B cell (primary cell): ENCODE measurements around the gene CD96. TPM values are rescaled to one million over a fixed set of nuclear protein-coding genes. Genes with fewer than 3 reads are reported as not detected.
A peak's percentile ranks its signal among the peaks of the same experiment; 100 is the strongest.
"Not testable (repeated sequence)": the region's sequence is repeated elsewhere in the genome, so short reads cannot be mapped to it uniquely, and the experiment has no call there.

Experiments
- ATAC-seq: fragments of 200-7000 bp; cut with Tn5 transposase; one replicate; pipeline ENCODE4 v1.10.0; 2021; ENCODE audit warnings: low read depth, mild to moderate bottlenecking, moderate number of reproducible peaks, moderate library complexity
- CTCF ChIA-PET: fragments of 350-600 bp; sonication (Branson Sonifier 250); formaldehyde crosslinking; loops from one replicate; lab custom pipeline; 2021; ENCODE audit warnings: antibody characterized with exemption, inconsistent platforms; lab: Charles Lee
- POLR2A ChIA-PET: fragments of 350-600 bp; sonication (Branson Sonifier 250); formaldehyde crosslinking; loops from one replicate; lab custom pipeline; 2021; ENCODE audit warnings: antibody characterized with exemption; lab: Charles Lee
- DNase-seq: peaks from one replicate; pipeline ENCODE4 v3.0.0; 2013
- H2AFZ ChIP-seq: 2 replicates; pipeline ENCODE4 v1.6.1; 2012; ENCODE audit warnings: mild to moderate bottlenecking, low read depth, low read length; ENCODE audit not compliant: insufficient read depth, poor library complexity, severe bottlenecking
- H3K27ac ChIP-seq, 2 donors: 1 replicate in 1 of 2; 2 replicates in 1 of 2; pipeline ENCODE4 v1.5.1; 2012 to 2013; ENCODE audit warnings: low read length in 2 of 2, mild to moderate bottlenecking in 2 of 2, moderate library complexity in 1 of 2
- H3K27me3 ChIP-seq, 4 experiments: fragments of 200-600 bp in 1 of 4; sonication (generic) in 1 of 4; replicated peaks in 1 of 4; 1 replicate in 2 of 4; 2 replicates in 2 of 4; pipeline versions ENCODE4 v1.6.1 to v1.7.0; 2013 to 2016; ENCODE audit warnings: low read length in 3 of 4, mild to moderate bottlenecking in 2 of 4, mixed read lengths in 1 of 4, moderate library complexity in 1 of 4; ENCODE audit not compliant: insufficient read depth in 4 of 4, control insufficient read depth in 3 of 4; ENCODE audit errors: control extremely low read depth in 1 of 4
- H3K36me3 ChIP-seq, 2 experiments: replicated peaks in 1 of 2; 1 replicate in 1 of 2; 2 replicates in 1 of 2; pipeline versions ENCODE4 v1.6.1 to v1.7.1; 2013; ENCODE audit warnings: low read length in 1 of 2; ENCODE audit not compliant: insufficient read depth in 2 of 2, control insufficient read depth in 1 of 2; ENCODE audit errors: control extremely low read depth in 1 of 2, extremely low read depth in 1 of 2
- H3K4me1 ChIP-seq, 2 donors: fragments of 200-600 bp in 1 of 2; sonication (generic) in 1 of 2; 1 replicate in 1 of 2; 2 replicates in 1 of 2; pipeline versions ENCODE4 v1.5.1 to v1.6.1; 2013 to 2017; ENCODE audit warnings: low read length in 2 of 2; ENCODE audit not compliant: control insufficient read depth in 2 of 2, insufficient read depth in 2 of 2
- H3K4me2 ChIP-seq: replicated peaks from 2 replicates; pipeline ENCODE3; 2012; ENCODE audit warnings: mild to moderate bottlenecking, low read depth, low read length; ENCODE audit not compliant: poor library complexity, severe bottlenecking
- H3K4me3 ChIP-seq, 5 experiments: fragments of 200-600 bp in 1 of 5; sonication (generic) in 1 of 5; 1 replicate in 3 of 5; 2 replicates in 2 of 5; pipeline versions ENCODE4 v1.5.1 to v1.7.0; 2011 to 2016; ENCODE audit warnings: low read length in 4 of 5, mild to moderate bottlenecking in 4 of 5, low read depth in 2 of 5, control low read depth in 1 of 5, moderate library complexity in 1 of 5; ENCODE audit not compliant: insufficient read depth in 1 of 5; ENCODE audit errors: control extremely low read depth in 1 of 5, extremely low read depth in 1 of 5
- H3K79me2 ChIP-seq: fragments of 200-600 bp; sonication (generic); one replicate; pipeline ENCODE4 v1.6.0; 2016; ENCODE audit warnings: low read length; ENCODE audit not compliant: control insufficient read depth, insufficient read depth
- H3K9ac ChIP-seq: fragments of 200-600 bp; sonication (generic); 2 replicates; pipeline ENCODE4 v1.6.1; 2017; ENCODE audit warnings: mild to moderate bottlenecking, low read length, moderate library complexity
- H3K9me3 ChIP-seq, 3 donors: one replicate each; pipeline versions ENCODE4 v1.6.1 to v1.7.1; 2013; ENCODE audit warnings: low read length in 2 of 3; ENCODE audit not compliant: control insufficient read depth in 2 of 3, insufficient read depth in 1 of 3; ENCODE audit errors: control extremely low read depth in 1 of 3
- H4K20me1 ChIP-seq: 2 replicates; pipeline ENCODE4 v1.6.0; 2012; ENCODE audit warnings: mild to moderate bottlenecking, low read length; ENCODE audit not compliant: insufficient read depth, control insufficient read depth, poor library complexity, severe bottlenecking
- H3K27ac Mint-ChIP-seq: one replicate; pipeline ENCODE4 v1.8.0; 2021; ENCODE audit warnings: mixed read lengths
- H3K27me3 Mint-ChIP-seq: one replicate; pipeline ENCODE4 v1.8.0; 2021; ENCODE audit warnings: mixed read lengths
- H3K4me1 Mint-ChIP-seq: one replicate; pipeline ENCODE4 v1.8.0; 2021; ENCODE audit warnings: mixed read lengths
- H3K4me3 Mint-ChIP-seq: one replicate; pipeline ENCODE4 v1.8.0; 2021; ENCODE audit warnings: mixed read lengths
- H3K9me3 Mint-ChIP-seq: one replicate; pipeline ENCODE4 v1.8.0; 2022; ENCODE audit warnings: mixed read lengths; ENCODE audit not compliant: insufficient read depth
- EZH2 ChIP-seq: IDR thresholded peaks from 2 replicates; pipeline ENCODE4 v1.6.1; 2012; ENCODE audit warnings: borderline replicate concordance, low read depth, mild to moderate bottlenecking, moderate library complexity, low read length; ENCODE audit not compliant: insufficient read depth, poor library complexity, severe bottlenecking
- WGBS: methylation state at CpG from one replicate; pipeline ENCODE4 v1.1.5; 2013; ENCODE audit warnings: missing lambda C conversion rate; ENCODE audit not compliant: insufficient coverage; 5-methylcytosine and 5-hydroxymethylcytosine counted together
- intact Hi-C: fragments of 100-400 bp; cut with micrococcal nuclease; formaldehyde crosslinking; loops from one replicate; pipeline ENCODE4 v1.10.0; 2022
- polyA plus RNA-seq: library from polyadenylated mRNA; depleted of rRNA; stranded (reverse); fragments of >200 nt; gene quantifications from 2 replicates; pipeline ENCODE4 v1.2.3, GENCODE V29; 2012
- total RNA-seq, 2 donors: library from RNA; stranded (reverse); fragments of 120-200 nt in 1 of 2; gene quantifications; 1 replicate in 1 of 2; 2 replicates in 1 of 2; pipeline versions ENCODE4 v1.2.3 to v1.2.4, GENCODE V29; 2013 to 2022
- TF ChIP-seq, protein P1 (sequence below): fragments of 200-600 bp; IDR thresholded peaks from one replicate; pipeline ENCODE4 v1.8.0; 2022; ENCODE audit warnings: antibody characterized with exemption, mild to moderate bottlenecking

The CD96 gene
- total and polyA plus RNA-seq, 2 donors (not counting 1 experiment from before 2014, with no cell fraction given): 21.4 to 56.2 TPM

DNA sequence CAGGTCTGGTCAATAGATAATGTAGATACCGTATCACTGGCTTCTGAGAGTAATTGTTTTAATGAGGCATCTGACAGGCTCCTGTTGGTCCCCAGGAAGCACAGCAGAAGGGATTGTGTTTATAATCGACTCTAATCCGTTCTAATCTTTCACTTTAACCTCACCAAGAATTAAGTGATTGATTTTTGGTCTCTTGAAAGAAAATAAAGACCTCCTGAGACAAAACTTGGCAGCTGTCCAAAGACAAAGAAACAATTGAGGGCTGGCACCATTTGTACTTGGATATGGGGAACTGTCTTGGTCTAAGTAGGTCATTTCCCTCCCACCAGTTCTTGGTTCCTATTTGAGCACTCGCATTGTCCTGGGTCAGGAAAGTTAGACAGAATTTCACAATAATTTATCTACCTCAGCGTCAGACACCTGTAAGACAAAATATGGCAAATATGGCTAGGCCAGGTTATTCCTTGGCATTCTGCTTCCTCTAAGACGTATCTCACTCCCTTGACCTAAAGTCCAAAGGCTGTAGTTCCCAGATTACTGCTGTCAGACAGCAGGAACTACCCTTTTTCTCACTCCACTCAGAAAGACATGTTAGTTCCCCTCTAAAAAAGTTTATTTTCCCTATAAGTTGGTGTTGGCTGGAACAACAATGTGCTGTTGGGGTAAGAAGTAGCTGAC lies 22.7 kb upstream of the CD96 start:
- POLR2A ChIA-PET: no interaction called here
- H3K4me3 Mint-ChIP-seq: no peak overlapping the region
- intact Hi-C loops: no loop called here
- Histone ChIP-seq H3K4me3 (no peak overlapping the region), H3K27ac (no peak overlapping the region), H3K9me3 (no peaks in the 10 kb centered on the region), H3K27me3 (no peaks in the 10 kb centered on the region), H3K4me1 (peaks cover 0 to 15% of the 10 kb centered on the region in 2 donors), H3K79me2 (no peaks in the 10 kb centered on the region), H3K9ac (no peak overlapping the region), H3K4me2 (no peak overlapping the region), H2AFZ (no peak overlapping the region), H4K20me1 (no peaks in the 10 kb centered on the region), H3K36me3 (no peaks in the 10 kb centered on the region)
- DNase-seq (no peak), ATAC-seq (no peak)
- CTCF ChIA-PET: interaction anchor here (1.2 kb wide), 1 partner anchor 20 kb away, joined by 4 read pairs; no protein-coding TSS in a partner anchor
- H3K4me1 Mint-ChIP-seq: peaks cover 13% of the 10 kb centered on the region
- 100% methylated on average over 2 of the region's 6 CpGs for WGBS
- H3K9me3 Mint-ChIP-seq: no peaks in the 10 kb centered on the region
- TF ChIP-seq EZH2: no peak
- TF ChIP-seq, protein P1, sequence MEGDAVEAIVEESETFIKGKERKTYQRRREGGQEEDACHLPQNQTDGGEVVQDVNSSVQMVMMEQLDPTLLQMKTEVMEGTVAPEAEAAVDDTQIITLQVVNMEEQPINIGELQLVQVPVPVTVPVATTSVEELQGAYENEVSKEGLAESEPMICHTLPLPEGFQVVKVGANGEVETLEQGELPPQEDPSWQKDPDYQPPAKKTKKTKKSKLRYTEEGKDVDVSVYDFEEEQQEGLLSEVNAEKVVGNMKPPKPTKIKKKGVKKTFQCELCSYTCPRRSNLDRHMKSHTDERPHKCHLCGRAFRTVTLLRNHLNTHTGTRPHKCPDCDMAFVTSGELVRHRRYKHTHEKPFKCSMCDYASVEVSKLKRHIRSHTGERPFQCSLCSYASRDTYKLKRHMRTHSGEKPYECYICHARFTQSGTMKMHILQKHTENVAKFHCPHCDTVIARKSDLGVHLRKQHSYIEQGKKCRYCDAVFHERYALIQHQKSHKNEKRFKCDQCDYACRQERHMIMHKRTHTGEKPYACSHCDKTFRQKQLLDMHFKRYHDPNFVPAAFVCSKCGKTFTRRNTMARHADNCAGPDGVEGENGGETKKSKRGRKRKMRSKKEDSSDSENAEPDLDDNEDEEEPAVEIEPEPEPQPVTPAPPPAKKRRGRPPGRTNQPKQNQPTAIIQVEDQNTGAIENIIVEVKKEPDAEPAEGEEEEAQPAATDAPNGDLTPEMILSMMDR: no peak
- no peaks in the 10 kb centered on the region for H3K27me3 Mint-ChIP-seq
- H3K27ac Mint-ChIP-seq: no peak overlapping the region

DNA sequence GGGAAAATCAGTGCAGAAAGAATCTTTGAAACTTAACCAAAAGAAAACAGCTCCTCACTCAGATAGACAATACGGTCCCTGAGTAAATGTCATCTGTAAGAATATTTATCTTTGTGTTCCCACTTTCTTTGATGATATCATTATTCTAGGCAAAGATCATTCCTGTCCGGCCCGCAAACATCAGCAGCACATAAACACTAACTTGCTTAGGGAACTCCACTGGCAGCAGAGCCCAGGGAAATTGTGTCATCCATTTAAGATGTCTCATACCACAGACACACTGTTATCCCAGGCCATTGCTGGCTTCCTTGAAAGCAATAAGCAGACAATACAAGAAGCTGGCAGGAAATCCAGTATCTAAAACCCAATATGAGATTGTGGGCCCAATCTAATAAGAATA lies 20.1 kb upstream of the CD96 start:
- CTCF ChIA-PET: no interaction called here
- Histone ChIP-seq H3K4me2 (no peak overlapping the region), H3K36me3 (no peaks in the 10 kb centered on the region), H3K9ac (no peak overlapping the region), H3K79me2 (no peaks in the 10 kb centered on the region), H3K4me3 (no peak overlapping the region), H4K20me1 (no peaks in the 10 kb centered on the region), H3K27ac (no peak overlapping the region), H3K9me3 (peaks cover 0 to 1% (median 0%) of the 10 kb centered on the region in 3 donors), H3K27me3 (no peaks in the 10 kb centered on the region), H3K4me1 (peaks cover 0 to 17% of the 10 kb centered on the region in 2 donors), H2AFZ (no peak overlapping the region)
- Mint-ChIP-seq H3K4me1 (peaks cover 19% of the 10 kb centered on the region), H3K9me3 (no peaks in the 10 kb centered on the region), H3K4me3 (no peak overlapping the region), H3K27me3 (no peaks in the 10 kb centered on the region), H3K27ac (no peak overlapping the region)
- no peak for TF ChIP-seq EZH2
- TF ChIP-seq, protein P1: no peak
- no peak for ATAC-seq
- POLR2A ChIA-PET: no interaction called here
- 94% methylated on average over 2 of the region's 3 CpGs for WGBS
- DNase-seq: no peak
- intact Hi-C loops: no loop called here

DNA sequence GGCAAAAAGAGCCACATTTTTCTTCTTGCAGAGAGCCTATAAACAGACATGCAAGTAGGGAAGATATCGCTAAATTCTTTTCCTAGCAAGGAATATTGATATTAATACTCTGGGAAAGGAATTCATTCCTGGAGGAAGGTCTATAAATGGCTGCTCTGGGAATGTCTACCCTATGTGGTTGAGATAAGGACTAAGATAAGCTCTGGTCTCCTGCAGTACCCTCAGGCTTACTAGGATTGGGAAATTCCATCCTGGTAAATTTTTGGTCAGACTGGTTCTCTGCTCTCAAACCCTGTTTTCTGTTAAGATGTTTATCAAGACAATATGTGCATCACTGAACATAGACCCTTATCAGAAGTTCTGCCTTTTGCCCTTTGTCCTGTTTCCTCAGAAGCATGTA lies 17.5 kb upstream of the CD96 start:
- CTCF ChIA-PET, H3K27ac ChIP-seq, DNase-seq, H3K79me2 ChIP-seq, POLR2A ChIA-PET, H3K36me3 ChIP-seq, H3K4me2 ChIP-seq, H3K9me3 ChIP-seq, H3K9me3 Mint-ChIP-seq, ATAC-seq, H2AFZ ChIP-seq, intact Hi-C loops, H3K4me3 ChIP-seq, H3K9ac ChIP-seq, H3K27me3 ChIP-seq, H3K27me3 Mint-ChIP-seq, H4K20me1 ChIP-seq: not testable (repeated sequence)
- H3K4me1 ChIP-seq: peaks cover 0 to 13% of the 10 kb centered on the region in 2 donors
- WGBS: no CpG with 5 or more reads among the region's 1 CpG
- Mint-ChIP-seq H3K4me1 (peaks cover 16% of the 10 kb centered on the region), H3K27ac (peak overlapping the region; percentile 91), H3K4me3 (peak overlapping the region; percentile 78)
